Tibial nerve (tissue), 4 donors: Measurements from ENCODE around the gene BNIP1.

Experiments used
- EP300 ChIP-seq, 2 donors: sonication (generic); formaldehyde crosslinking; IDR thresholded peaks; one replicate each; pipeline ENCODE4 v1.6.1; 2017; ENCODE audit warnings: antibody characterized with exemption in 2 of 2, mild to moderate bottlenecking in 1 of 2
- TF ChIP-seq, protein P1 (sequence below), 5 experiments: fragments of 200-600 bp in 3 of 5; fragments of 450-650 bp in 2 of 5; sonication (generic) in 3 of 5; IDR thresholded peaks; one replicate each; pipeline ENCODE4 v1.5.1; 2016 to 2019; ENCODE audit warnings: antibody characterized with exemption in 5 of 5, mild to moderate bottlenecking in 3 of 5, moderate library complexity in 2 of 5

DNA sequence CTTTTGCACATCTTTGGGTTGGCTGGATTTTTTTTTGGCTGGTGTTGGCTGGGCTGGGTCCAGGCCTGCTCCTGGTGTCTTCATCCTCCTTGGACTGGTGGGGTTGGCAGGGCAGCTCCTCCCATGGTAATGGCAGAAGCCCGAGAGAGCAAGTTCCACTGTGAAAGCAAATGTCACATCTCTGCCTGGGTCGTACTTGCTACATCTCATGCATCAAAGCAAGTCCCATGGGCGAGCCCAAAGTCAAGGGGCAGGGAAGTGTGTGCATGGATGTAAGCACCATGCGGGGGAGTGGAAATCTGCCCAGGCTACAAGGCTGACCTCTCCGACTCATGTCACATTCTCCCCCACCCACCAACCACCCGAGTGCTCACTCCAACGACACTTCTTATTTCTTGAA is 64.0 kb downstream of the BNIP1 start:
- TF ChIP-seq, protein P1, sequence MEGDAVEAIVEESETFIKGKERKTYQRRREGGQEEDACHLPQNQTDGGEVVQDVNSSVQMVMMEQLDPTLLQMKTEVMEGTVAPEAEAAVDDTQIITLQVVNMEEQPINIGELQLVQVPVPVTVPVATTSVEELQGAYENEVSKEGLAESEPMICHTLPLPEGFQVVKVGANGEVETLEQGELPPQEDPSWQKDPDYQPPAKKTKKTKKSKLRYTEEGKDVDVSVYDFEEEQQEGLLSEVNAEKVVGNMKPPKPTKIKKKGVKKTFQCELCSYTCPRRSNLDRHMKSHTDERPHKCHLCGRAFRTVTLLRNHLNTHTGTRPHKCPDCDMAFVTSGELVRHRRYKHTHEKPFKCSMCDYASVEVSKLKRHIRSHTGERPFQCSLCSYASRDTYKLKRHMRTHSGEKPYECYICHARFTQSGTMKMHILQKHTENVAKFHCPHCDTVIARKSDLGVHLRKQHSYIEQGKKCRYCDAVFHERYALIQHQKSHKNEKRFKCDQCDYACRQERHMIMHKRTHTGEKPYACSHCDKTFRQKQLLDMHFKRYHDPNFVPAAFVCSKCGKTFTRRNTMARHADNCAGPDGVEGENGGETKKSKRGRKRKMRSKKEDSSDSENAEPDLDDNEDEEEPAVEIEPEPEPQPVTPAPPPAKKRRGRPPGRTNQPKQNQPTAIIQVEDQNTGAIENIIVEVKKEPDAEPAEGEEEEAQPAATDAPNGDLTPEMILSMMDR (IDR thresholded peaks at IDR 0.05) = no peak
- no peak for TF ChIP-seq EP300 (IDR thresholded peaks at IDR 0.05)
